Mucosa of gallbladder (tissue), 1 donor: ENCODE measurements around the gene KDM4B. TPM values are rescaled to one million over a fixed set of nuclear protein-coding genes. Genes with fewer than 3 reads are reported as not detected.
A peak's percentile ranks its signal among the peaks of the same experiment; 100 is the strongest.
"Not testable (repeated sequence)": the region's sequence is repeated elsewhere in the genome, so short reads cannot be mapped to it uniquely, and the experiment has no call there.

ENCODE experiments used
- DNase-seq: peaks from one replicate; pipeline ENCODE4 v3.0.0-alpha.2; 2020; ENCODE audit warnings: low spot score
- total RNA-seq: library from RNA; stranded (reverse); gene quantifications from one replicate; pipeline ENCODE4 v1.2.1, GENCODE V29; 2021
- donor health status: DM: no; HTN: no; CAD: no.

Gene KDM4B
- total RNA-seq = 49.3 TPM

DNA sequence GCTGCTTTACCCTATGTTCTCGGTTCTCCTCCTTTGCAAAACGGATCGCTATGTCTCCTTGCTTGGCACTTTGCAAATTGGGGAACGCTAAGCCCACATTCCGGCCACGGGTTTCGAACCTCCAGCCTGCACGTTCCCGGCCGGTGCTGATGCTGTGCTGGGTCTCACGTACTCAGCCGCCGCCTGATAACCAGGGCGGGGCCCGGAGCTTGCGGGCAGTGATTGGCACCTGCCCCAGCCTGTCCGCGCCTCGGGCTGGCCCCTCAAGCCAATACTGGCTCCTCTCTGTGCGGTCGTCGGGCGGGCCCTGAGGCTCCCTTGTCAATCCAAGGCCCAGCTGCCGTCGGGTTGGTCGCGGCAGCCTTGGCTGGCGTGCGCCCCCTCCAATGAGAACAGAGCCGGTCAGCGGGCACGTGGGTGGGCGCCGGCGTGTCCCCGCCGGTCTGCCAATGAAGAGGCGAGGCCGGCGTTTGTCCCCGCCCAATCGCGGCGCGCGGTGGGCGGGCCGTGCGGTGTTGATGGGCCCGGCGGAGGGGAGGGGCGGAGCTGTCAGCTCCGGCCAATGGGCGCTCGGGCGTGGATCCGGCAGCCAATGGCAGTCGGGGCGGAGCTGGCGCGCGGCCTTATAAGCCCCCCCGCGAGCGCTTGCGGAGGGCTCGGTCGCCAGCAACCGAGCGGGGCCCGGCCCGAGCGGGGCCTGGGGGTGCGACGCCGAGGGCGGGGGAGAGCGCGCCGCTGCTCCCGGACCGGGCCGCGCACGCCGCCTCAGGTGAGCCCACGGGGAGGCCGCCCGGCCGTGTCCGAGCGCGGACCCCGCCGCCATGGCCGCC, at the start of gene KDM4B:
Gene KDM4B, plus strand, starts transcription at position 652 of the 830 bp plus-strand sequence. CDS start 63,778 bp downstream, outside the sequence.
- DNase-seq = peak; percentile 99

DNA sequence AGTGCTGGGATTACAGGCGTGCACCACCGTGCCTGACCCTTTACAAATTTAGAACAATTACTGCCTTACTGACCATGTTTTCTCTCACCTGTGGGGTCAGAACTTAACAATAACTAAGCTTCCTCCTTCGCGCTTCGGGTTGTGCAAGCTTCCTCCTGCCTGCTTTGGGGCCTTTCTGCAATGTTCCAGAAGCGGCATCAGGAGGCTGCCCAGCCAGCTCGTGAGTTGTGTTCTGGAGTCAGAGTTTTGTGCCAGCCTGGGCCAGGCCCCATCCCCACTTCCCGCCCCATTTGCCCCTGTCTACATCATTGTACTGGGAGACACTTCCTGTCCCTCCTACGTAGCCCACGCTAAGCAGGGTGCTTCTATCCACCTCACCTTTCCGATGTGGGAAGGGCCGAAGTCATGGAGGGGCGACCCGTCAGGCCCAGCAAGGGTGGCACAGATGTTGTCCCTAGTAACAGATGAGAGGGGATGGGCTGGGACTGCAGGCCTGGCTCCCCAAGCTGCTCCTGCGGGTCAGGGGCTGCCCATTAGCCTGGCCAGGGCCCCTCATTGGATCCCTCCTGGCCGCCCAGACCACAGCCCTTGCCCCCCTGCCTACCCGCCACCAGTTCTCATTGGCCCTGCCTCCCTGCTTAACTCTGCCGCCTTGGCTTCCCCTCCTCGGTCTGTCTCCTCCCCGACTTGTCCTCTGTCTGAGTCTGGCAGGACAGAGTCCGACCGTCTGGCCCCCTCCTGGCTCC, 46.2 kb upstream of the KDM4B start:
- no peak for DNase-seq

DNA sequence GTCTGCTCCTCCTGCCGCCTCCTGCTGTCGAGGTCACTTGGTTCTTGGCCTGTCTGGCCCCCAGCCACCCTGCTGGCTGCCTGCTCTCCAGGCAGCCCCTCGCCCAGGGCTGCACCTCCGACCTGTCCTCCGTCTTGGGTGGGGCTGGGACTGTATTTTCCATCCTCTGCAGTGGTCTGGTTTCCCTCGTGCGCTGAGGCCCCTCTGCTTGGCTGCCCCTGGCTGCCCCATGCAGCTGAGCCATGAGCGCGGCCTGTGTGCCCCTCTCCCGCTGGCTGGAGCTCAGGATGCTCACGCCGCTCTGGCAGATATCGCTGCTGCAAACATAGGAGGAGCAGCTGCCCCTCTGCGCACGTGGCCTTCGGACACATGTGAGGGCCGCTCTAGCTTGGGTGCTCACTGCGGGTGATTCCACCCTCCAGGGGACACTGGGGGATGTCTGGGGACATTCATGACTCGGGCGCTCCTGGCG, 45.6 kb upstream of the KDM4B start:
- DNase-seq = no peak

DNA sequence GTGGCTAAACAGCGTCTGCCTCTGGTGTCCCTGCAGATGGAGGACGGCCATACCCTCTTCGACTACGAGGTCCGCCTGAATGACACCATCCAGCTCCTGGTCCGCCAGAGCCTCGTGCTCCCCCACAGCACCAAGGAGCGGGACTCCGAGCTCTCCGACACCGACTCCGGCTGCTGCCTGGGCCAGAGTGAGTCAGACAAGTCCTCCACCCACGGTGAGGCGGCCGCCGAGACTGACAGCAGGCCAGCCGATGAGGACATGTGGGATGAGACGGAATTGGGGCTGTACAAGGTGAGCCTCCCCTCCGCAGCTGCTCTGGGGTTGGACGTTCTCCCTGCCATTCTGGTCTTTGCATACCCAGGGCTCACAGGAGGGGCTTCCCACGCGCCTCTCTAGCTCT, 39.7 kb upstream of the KDM4B start:
- no peak for DNase-seq

DNA sequence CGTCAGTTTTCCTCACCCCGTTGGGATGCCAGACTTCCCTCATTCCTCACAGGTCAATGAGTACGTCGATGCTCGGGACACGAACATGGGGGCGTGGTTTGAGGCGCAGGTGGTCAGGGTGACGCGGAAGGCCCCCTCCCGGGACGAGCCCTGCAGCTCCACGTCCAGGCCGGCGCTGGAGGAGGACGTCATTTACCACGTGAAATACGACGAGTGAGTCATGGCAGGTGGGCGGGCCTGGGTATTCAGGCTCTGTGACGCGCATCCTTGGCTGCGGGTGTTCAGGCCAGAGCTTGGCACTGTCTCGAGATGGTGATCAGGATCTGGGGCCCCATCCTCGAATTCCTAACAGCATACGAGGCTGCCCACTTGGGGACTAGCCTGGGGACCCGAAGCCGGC, 38.2 kb upstream of the KDM4B start:
- DNase-seq = no peak

DNA sequence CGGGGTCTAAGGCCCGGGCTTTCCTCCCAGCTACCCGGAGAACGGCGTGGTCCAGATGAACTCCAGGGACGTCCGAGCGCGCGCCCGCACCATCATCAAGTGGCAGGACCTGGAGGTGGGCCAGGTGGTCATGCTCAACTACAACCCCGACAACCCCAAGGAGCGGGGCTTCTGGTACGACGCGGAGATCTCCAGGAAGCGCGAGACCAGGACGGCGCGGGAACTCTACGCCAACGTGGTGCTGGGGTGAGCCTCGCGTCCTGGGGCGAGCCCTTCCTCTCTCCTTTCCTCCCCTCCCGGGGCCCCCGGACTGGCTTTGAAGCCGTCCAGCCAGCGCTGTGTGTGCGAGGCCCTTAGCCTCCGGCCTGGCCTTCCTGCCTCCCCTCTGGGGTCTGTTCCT, 36.2 kb upstream of the KDM4B start:
- DNase-seq = no peak

DNA sequence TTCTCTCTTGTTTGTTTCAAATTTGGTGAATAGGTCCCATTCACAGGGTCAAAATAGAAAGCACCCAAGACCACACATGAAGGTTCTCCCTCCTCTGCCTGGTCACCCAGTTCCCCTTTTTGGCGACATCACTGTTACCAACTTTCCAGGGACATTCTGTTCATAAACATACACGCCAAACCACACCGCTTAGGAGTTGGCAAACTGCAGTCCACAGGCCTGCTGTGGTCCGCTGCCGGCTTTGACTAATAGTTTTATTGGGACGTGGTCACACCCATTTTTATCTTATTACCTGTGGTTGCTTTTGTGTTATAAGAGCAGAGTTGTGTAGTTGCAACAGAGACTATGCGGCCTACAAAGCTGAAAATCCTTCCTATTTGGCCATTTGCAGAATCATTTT, 35.4 kb upstream of the KDM4B start:
- no peak for DNase-seq

DNA sequence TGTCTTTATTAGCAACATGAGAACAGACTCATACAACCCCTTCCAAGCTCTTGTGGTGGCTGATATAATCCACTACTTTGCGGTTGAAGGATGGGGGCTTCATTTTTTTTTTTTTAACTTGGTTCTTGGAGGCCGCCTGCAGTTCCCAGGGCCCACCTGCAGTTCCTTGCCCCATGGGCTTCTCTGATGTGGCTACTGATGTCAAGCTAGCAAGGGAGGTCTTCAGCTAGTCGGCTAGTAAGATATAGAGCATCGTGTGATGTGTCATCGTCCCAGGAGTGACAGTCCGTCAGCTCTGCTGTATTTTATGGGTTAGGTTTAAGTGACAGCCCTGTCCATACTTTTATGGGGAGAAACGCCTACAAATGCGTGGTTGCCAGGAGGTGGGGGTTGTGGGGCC, 33.5 kb upstream of the KDM4B start:
- DNase-seq = no peak

DNA sequence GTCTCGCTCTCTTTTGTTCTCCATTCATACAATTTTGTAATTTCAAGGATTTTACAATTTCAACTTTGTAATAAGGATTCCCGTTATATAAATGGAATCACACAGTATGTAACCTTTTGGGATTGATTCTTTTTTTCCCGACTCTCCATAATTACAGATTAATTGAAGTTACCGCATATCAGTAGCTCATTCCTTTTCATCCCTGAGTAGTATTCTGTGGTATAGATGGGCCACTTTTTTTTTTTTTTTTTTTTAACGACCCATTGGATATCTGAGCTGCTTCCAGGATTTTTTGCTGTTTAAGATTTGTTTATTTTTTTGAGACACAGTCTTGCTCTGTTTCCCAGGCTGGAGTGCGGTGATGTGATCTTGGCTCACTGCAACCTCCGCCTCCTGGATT, 31.9 kb upstream of the KDM4B start:
- no peak for DNase-seq

DNA sequence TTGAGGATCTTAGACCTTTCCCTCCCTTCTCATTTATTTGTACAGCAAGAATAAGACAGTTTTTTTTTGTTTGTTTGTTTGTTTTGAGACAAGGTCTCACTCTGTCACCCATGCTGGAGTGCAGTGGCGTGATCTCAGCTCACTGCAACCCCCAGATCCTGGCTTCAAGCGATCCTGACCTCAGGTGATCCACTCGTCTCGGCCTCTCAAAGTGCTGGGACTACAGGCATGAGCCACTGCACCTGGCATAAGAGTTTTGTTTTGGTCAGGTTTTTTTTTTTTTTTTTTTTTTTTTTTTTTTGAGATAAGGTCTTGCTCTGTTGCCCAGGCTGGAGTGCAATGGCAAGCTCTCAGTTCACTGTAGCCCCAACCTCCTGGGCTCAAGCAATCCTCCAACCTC, 30.5 kb upstream of the KDM4B start:
- DNase-seq = not testable (repeated sequence)

DNA sequence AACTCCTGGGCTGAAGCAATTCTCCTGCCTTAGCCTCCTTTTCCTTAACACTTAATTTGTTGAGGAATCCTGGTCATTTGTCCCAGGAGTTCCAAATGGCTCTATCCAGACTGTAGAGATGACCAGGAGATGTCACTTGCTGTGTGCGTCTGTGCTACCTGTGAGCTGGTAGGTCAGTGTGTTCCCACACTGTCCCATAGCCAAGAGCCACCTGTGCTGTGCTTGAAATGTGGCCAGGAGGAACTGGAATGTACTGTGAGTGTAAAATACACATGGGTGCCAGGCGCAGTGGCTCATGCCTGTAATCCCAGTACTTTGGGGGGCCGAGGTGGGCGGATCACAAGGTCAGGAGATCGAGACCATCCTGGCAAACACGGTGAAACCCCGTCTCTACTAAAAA, 29.4 kb upstream of the KDM4B start:
- DNase-seq = no peak

DNA sequence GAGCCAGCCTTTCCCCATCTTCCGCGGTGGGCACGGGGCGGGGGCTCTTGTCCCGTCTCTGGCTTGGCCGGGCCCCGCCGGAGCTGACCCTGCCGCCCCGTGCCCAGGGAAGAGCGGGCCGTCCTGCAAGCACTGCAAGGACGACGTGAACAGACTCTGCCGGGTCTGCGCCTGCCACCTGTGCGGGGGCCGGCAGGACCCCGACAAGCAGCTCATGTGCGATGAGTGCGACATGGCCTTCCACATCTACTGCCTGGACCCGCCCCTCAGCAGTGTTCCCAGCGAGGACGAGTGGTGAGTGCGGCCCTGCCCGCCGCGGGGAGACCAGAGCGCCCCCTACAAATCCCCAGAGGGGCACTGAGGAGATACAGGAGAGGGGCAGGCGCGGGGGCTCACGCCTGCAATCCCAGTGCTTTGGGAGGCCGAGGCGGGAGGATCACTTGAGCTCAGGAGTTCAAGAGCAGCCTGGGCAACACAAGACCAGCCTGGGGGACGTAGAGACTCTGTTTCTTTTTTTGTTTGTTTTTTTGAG, 27.2 kb upstream of the KDM4B start:
- DNase-seq = not testable (repeated sequence)

DNA sequence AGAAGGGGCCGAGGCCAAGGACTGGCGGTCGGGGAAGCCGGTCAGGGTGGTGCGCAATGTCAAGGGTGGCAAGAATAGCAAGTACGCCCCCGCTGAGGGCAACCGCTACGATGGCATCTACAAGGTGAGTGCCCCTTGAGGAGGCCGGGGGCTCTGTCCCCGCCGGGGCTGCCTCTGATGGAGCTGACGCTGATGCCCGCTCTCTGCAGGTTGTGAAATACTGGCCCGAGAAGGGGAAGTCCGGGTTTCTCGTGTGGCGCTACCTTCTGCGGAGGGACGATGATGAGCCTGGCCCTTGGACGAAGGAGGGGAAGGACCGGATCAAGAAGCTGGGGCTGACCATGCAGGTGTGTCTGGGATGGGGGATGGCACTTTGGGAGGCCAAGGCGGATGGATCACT, 18.3 kb upstream of the KDM4B start:
- not testable (repeated sequence) for DNase-seq

DNA sequence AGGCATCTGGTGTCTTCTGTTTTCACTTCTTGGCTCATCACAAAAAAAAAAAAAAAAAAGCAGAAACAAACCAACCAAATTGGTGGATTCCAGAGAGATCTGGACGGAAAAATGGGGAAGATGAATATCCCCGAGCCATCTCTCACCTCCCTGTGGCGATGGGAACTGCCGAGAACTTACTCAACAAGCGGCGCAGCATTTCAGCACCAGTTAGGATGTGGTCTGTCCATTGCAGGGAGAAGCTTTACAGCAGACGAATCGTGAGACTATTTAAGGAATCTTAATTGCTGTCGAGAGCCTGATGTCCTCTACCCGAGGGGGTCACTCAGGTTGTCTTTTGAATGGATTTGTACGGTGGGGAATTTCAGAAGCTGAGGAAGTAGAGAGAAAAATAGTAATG, 17.3 kb upstream of the KDM4B start:
- no peak for DNase-seq

DNA sequence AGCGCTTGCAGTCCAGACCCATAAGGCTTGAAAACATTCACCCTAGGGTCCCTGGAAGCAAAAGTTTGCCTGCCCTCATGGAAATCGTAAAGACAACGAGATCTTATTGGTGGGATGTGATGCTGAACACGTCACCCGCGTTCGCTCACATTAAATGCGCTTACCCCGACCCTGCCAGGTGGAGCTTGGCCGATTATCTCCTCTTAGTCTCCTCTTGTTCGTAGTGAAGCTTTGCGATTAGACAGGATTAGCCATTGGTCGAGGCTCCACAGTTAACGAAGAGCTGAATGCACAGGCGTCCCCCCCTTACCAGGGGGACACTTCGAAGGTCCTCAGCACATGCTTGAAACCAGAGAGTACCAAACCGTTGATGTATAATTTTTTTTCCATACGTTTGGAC, 16.0 kb upstream of the KDM4B start:
- no peak for DNase-seq

DNA sequence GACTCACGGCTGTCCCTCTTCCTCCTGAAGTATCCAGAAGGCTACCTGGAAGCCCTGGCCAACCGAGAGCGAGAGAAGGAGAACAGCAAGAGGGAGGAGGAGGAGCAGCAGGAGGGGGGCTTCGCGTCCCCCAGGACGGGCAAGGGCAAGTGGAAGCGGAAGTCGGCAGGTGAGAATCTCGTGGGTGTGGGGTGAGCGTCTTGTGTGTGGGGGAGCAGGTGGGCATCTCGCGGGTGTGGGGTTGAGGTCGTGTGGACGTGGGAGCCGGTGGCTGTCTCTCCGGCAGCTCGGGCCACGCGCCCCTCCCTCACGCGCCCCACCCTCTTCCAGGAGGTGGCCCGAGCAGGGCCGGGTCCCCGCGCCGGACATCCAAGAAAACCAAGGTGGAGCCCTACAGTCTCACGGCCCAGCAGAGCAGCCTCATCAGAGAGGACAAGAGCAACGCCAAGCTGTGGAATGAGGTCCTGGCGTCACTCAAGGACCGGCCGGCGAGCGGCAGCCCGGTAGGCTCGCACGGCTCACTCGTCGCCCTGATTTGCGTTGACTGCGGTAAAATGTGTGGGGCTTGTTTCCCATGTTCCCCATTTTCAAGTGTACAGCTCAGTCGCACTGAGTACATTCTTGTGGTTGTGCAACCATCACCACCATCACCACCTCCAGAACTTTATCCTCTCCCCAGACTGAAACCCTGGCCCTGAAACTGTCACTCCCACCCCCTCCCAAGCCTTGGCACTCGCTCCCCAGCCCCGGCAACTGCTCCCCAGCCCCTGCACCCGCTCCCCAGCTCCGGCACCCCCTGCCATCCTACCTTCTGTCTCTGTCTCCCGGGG, 14.4 kb upstream of the KDM4B start:
- DNase-seq = not testable (repeated sequence)

DNA sequence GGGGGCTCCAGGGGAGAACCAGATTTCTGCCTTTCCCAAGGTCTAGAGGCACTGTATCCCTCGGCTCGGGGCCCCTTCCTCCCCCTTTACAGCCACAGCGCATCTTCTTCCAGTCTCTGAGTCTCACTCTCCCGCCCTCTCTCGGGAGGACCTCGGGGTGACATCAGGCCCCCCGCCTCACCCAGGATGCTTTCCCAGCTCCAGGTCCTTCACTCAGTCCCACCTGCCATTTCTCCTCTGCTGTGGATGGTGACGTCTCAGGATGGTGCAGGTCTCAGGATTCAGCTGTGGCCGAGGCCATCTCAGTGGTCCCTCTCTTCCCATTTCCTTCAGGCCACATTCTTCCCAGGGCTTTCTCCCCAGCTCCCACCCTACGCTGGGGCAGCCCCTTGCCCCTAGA, 13.6 kb upstream of the KDM4B start:
- DNase-seq = no peak

DNA sequence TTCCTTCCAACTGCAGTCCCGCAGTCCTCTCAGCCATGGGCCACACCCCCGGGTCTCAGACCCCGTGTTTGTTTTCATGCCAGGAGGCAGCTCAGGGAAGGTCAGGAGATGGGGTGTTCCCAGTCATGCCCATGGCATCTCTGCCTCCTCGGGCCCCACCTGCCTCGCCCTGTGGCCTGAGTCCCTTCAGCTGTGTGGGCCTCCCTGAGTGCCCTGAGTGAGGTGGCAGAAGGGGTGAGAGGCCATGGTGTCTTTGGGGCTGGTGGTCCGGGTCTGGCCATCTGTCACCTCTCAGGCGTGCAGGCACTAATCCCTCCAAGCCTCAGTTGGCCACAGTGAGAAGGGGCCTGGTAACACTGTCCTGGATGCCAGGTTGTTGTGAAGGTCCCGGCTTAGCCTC, 10.9 kb upstream of the KDM4B start:
- no peak for DNase-seq

DNA sequence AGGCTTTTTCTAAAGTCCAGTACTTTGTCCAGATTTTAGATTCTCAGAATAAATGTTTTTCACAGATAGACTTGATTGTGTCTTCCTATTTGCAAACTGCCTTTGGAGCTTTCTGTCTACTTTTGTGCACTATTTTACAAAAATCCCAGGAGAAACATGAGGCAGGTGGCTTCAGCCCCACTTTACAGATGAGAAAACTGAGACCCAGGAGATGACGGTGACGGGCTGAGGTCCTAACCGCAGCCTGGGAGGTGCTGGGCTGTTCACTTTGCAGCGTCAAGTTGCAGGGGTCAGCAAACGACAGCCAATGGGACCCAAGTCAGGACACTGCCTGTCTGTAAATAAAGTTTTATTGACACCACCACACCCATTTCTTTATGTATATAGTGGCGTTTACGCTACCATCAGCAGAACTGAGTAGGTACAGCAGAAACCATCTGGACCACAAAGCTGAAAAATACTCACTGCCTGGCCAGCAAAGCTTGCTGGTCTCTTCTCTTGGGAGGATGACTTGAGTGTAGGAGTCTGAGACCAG, 6.8 kb upstream of the KDM4B start:
- DNase-seq = no peak

DNA sequence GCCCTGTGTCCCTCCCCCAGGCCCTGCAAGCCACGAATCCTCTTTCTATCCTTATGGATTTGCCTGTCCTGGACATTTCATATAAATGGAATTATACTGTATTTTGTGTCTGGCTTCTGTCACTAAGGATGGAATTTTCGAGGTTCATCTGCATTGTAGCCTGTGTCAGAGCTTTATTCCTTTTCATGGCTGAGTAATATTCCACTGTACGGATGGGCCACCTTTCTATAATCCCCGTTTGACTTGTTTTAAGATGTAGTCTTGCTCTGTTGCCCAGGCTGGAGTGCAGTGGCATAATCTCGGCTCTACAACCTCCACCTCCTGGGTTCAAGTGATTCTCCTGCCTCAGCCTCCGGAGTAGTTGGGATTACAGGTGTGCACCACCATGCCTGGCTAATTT, 3.9 kb upstream of the KDM4B start:
- DNase-seq = no peak

DNA sequence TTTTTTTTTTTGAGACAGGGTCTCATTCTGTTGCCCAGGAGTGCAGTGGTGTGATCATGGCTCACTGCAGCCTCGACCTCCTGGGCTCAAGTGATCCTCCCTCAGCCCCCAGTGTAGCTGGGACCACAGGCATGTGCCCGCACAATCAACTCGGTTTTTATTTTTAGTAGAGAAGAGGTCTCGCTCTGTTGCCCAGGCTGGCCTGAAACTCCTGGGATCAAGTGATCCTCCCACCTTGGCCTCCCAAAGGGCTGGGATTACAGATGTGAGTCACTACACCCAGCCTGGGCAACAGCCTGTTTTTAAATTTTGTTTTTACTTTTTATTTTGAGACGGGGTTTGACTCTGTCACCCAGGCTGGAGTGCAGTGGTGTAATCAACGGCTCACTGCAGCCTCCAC, 2.3 kb upstream of the KDM4B start:
- DNase-seq = no peak
